ENCODE measurements around the gene GYS1.

GYS1 gene

DNA sequence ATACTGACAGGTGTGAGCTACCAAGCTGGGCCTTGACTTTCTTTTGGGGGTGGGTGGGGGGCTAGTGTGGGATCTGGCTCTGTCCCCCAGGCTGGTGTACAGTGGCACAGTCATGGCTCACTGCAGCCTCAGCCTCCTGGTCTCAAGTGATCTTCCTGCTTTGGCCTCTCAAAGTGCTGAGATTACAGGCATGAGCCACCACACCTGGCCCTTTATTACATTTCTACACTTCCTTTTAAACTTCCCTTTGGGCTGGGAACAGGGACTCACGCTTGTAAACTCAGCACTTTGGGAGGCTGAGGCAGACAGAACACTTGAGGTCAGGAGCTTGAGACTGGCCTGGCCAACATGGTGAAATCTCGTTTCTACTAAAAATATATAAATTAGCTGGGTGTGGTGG lies 16.0 kb downstream of the GYS1 start:
- TF ChIP-seq, protein P1, sequence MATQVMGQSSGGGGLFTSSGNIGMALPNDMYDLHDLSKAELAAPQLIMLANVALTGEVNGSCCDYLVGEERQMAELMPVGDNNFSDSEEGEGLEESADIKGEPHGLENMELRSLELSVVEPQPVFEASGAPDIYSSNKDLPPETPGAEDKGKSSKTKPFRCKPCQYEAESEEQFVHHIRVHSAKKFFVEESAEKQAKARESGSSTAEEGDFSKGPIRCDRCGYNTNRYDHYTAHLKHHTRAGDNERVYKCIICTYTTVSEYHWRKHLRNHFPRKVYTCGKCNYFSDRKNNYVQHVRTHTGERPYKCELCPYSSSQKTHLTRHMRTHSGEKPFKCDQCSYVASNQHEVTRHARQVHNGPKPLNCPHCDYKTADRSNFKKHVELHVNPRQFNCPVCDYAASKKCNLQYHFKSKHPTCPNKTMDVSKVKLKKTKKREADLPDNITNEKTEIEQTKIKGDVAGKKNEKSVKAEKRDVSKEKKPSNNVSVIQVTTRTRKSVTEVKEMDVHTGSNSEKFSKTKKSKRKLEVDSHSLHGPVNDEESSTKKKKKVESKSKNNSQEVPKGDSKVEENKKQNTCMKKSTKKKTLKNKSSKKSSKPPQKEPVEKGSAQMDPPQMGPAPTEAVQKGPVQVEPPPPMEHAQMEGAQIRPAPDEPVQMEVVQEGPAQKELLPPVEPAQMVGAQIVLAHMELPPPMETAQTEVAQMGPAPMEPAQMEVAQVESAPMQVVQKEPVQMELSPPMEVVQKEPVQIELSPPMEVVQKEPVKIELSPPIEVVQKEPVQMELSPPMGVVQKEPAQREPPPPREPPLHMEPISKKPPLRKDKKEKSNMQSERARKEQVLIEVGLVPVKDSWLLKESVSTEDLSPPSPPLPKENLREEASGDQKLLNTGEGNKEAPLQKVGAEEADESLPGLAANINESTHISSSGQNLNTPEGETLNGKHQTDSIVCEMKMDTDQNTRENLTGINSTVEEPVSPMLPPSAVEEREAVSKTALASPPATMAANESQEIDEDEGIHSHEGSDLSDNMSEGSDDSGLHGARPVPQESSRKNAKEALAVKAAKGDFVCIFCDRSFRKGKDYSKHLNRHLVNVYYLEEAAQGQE (IDR thresholded peaks at IDR 0.05; ENCODE audit: insufficient replicate concordance, low read depth) = no peak
- TF ChIP-seq SPI1 (IDR thresholded peaks at IDR 0.05; ENCODE audit: borderline replicate concordance, low read depth) (no peak), GABPA (IDR thresholded peaks at IDR 0.05; ENCODE audit: low read depth) (no peak), POLR2AphosphoS5 (IDR thresholded peaks at IDR 0.05; ENCODE audit: low read depth) (no peak), CTCF (IDR thresholded peaks at IDR 0.05; ENCODE audit: insufficient read depth, low read length) (no peak)
- H3K27ac ChIP-seq (replicated peaks) = no peak overlapping the region

DNA sequence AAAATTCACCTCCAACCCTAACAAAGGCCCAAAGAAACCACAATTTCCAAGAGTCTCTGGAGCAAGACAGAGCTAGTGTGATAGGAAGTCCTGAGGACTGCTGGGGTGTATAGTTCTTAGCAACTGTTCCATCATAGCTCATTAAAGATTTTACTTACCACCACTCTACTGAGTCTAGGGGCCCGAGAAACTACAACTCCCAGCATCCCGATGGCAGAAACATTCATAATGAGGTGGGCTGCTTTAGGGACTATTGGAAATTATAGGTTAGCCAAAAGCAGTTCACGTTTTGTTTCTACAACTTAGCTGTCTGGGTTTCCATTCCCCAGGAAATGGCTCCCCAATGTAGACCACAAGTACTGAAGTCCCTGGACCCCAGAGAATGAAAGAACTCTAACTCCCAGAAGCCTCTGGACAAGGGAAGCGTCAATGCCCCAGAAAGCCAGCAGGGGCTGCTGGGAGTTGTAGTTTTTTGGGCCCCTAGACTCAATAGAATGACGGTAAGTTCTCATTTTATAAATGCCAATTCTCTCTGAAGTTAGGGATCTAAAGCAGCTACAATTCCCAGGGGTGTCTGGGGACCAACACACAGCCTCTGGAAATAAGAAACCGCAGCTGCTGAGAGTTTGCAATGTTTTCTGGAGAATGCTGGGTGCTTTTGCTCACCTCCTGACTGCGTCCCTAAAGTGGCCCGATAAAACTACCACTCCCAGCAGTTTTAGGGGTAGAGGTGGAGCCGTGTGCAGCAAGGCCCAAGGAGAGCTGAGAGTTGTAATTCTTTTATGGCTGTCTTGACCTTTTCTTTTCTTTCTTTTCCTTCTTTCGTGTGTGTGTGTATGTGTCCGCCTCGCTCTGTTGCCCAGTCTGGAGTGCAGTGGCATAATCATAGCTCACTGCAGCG lies 16.9 kb downstream of the GYS1 start:
- Histone ChIP-seq H3K27ac (replicated peaks) (no peak overlapping the region), H3K4me3 (replicated peaks; ENCODE audit: insufficient read depth, low read length) (no peak overlapping the region), H3K27me3 (ENCODE audit: insufficient read depth, poor library complexity, severe bottlenecking) (no peaks in the 10 kb centered on the region)
- no peak for DNase-seq (ENCODE audit: low read depth in 1 of 2, low spot score in 1 of 2)
- TF ChIP-seq POLR2AphosphoS5 (IDR thresholded peaks at IDR 0.05; ENCODE audit: low read depth) (no peak), GABPA (IDR thresholded peaks at IDR 0.05; ENCODE audit: low read depth) (no peak), SPI1 (IDR thresholded peaks at IDR 0.05; ENCODE audit: borderline replicate concordance, low read depth) (no peak), CTCF (IDR thresholded peaks at IDR 0.05; ENCODE audit: insufficient read depth, low read length) (no peak)
- TF ChIP-seq, protein P1 (IDR thresholded peaks at IDR 0.05; ENCODE audit: insufficient replicate concordance, low read depth) = no peak

More for the DNA sequence above, 16.0 kb downstream of the GYS1 start:
- Histone ChIP-seq H3K4me3 (replicated peaks; ENCODE audit: insufficient read depth, low read length) (no peak overlapping the region), H3K27me3 (ENCODE audit: insufficient read depth, poor library complexity, severe bottlenecking) (no peaks in the 10 kb centered on the region)
- no peak for DNase-seq (ENCODE audit: low read depth in 1 of 2, low spot score in 1 of 2)

- no peak overlapping the region for H3K27ac ChIP-seq (replicated peaks)
These were observed 22.1 kb downstream of the GYS1 start for GRCh38 chr19:48970923-48971395.

More at GRCh38 chr19:48970923-48971395, 22.1 kb downstream of the GYS1 start:
- DNase-seq (ENCODE audit: low read depth in 1 of 2, low spot score in 1 of 2) = peak in 1 of 2 experiments; percentile 79
- TF ChIP-seq SPI1 (IDR thresholded peaks at IDR 0.05; ENCODE audit: borderline replicate concordance, low read depth) = peak; percentile 82
- peak; percentile 91 for TF ChIP-seq CTCF (IDR thresholded peaks at IDR 0.05; ENCODE audit: insufficient read depth, low read length)
- TF ChIP-seq, protein P1 (IDR thresholded peaks at IDR 0.05; ENCODE audit: insufficient replicate concordance, low read depth) = no peak
- no peak for TF ChIP-seq POLR2AphosphoS5 (IDR thresholded peaks at IDR 0.05; ENCODE audit: low read depth)
- no peak for TF ChIP-seq GABPA (IDR thresholded peaks at IDR 0.05; ENCODE audit: low read depth)
- no peak overlapping the region for H3K4me3 ChIP-seq (replicated peaks; ENCODE audit: insufficient read depth, low read length)
- no peaks in the 10 kb centered on the region for H3K27me3 ChIP-seq (ENCODE audit: insufficient read depth, poor library complexity, severe bottlenecking)
